ENCODE data around the gene MAGEA6. TPM values are rescaled to one million over a fixed set of nuclear protein-coding genes. Genes with fewer than 3 reads are reported as not detected.
"Not testable (repeated sequence)": the region's sequence is repeated elsewhere in the genome, so short reads cannot be mapped to it uniquely, and the experiment has no call there.

MAGEA6 gene
- total and polyA plus RNA-seq, 9 donors, result 0.06 to 0.10 TPM; not detected in 7

DNA sequence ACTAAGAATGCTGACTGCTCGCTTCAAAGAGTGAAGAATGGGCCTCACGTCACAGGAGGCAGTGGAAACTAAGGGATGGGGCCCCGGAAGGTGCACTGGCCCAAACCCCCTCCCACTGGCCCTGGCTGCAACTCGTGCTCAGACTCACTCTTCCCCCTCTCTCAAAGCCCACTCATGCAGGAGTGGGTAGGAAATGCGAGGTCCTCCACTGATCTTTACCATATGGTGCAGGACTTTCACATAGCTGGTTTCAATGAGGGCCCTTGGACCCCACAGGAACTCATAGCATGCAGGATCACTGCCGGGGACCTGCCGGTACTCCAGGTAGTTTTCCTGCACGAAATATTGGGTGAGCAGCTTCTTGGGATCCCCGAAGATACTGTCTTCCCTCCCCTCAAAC is 2.9 kb downstream of the MAGEA6 start:
- not testable (repeated sequence) for H3K27me3 ChIP-seq (ENCODE audit: control insufficient read depth, insufficient read depth, low read length); H3K36me3 ChIP-seq (ENCODE audit: control insufficient read depth, insufficient read depth, low read length); H3K9me3 ChIP-seq (replicated peaks; ENCODE audit: control insufficient read depth, low read depth, low read length); H3K4me3 ChIP-seq (ENCODE audit: low read length); H3K27ac ChIP-seq (ENCODE audit: low read length); H3K4me1 ChIP-seq (ENCODE audit: control insufficient read depth, insufficient read depth, low read length); DNase-seq
- 83% methylated on average over 1 of the region's 9 CpGs for WGBS (ENCODE audit: insufficient coverage)

DNA sequence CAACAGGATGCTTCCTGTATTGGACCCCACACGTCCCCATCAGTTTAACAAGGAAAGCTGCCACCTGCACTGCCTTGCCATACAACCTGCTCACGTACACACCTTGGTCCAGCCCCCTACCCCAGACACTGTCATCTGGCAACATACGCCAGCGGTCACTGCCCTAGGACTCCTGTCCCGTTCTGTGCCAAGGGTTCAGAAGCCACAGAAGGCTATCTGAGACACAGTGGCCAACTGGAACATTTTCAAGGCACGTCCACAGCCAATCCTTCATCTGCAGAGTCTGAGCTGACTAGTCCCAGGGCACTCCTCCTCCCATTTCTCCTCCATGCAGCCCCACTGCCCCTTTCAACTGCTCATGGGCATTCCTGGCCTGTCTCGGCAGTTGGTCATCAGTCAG is 7.9 kb downstream of the MAGEA6 start:
- not testable (repeated sequence) for H3K27me3 ChIP-seq (ENCODE audit: control insufficient read depth, insufficient read depth, low read length); H3K4me3 ChIP-seq (ENCODE audit: low read length); H3K4me1 ChIP-seq (ENCODE audit: control insufficient read depth, insufficient read depth, low read length); H3K36me3 ChIP-seq (ENCODE audit: control insufficient read depth, insufficient read depth, low read length); H3K27ac ChIP-seq (ENCODE audit: low read length); H3K9me3 ChIP-seq (replicated peaks; ENCODE audit: control insufficient read depth, low read depth, low read length); DNase-seq
- no CpG with 5 or more reads among the region's 7 CpGs for WGBS (ENCODE audit: insufficient coverage)

DNA sequence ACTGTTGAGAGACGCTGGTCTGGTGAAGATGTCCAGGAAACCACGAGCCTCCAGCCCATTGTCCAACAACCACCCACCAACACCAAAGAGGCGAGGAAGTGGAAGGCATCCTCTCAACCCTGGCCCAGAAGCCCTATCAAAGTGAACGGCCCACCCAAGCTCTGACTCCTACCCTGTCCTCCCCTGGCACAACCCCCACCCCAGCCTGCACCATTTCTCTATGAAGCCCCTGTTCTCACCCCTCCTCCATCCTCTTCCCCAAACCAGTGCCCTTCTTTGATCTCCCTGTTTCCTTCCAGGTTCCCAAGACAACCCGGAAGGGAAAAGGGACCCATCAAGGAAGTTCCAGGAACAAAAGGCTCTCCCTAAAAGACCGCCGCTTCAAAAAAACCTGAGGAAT is 9.9 kb downstream of the MAGEA6 start:
- not testable (repeated sequence) for H3K27me3 ChIP-seq (ENCODE audit: control insufficient read depth, insufficient read depth, low read length); H3K4me1 ChIP-seq (ENCODE audit: control insufficient read depth, insufficient read depth, low read length); DNase-seq; H3K9me3 ChIP-seq (replicated peaks; ENCODE audit: control insufficient read depth, low read depth, low read length); H3K4me3 ChIP-seq (ENCODE audit: low read length); H3K36me3 ChIP-seq (ENCODE audit: control insufficient read depth, insufficient read depth, low read length); H3K27ac ChIP-seq (ENCODE audit: low read length)
- WGBS (ENCODE audit: insufficient coverage), result no CpG with 5 or more reads among the region's 7 CpGs

DNA sequence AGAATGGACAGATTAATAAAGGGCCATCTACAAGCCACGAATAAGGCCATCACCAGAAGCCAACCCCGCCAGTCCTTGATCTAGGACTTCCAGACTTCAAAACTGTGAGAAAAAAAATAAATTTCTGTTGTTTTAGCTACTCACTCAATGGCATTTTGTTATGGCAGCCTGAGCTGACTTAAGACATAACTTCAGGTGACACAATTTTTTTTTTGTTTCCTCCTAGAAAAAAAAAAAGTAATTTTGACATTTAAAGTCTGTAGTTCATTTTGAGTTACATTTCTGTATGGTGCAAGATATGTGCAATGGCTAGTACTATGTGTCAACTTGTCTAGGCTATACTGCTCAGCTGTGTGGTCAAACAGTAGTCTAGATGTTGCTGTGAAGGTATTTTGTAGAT is 10.6 kb downstream of the MAGEA6 start, which contains the start of gene CSAG3:
CSAG3 (plus strand) TSS at position 301 of the 400 bp plus-strand sequence.
- H3K4me1 ChIP-seq (ENCODE audit: control insufficient read depth, insufficient read depth, low read length); H3K4me3 ChIP-seq (ENCODE audit: low read length); H3K27me3 ChIP-seq (ENCODE audit: control insufficient read depth, insufficient read depth, low read length); DNase-seq; H3K36me3 ChIP-seq (ENCODE audit: control insufficient read depth, insufficient read depth, low read length); H3K27ac ChIP-seq (ENCODE audit: low read length); H3K9me3 ChIP-seq (replicated peaks; ENCODE audit: control insufficient read depth, low read depth, low read length): not testable (repeated sequence)
- no CpG with 5 or more reads among the region's 2 CpGs for WGBS (ENCODE audit: insufficient coverage)

DNA sequence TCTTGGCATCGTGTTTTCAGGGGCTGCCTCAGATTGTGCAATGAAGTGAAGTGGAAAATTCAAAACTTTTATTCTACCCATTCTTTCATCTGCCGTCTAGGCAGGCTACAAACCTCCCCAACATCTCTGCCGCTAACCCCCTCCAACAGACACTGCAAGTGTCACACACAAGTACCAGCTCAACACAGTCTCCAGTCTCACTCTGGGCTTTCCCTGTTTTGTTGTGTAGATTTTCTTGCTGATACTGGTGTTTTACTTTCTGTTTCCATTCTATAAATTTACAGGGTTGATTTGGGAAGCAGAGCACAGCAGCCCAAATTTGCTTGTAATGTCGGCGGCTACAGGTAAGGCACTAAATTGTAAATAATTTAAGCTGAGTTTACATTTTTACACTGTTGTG is 14.6 kb downstream of the MAGEA6 start:
- H3K4me3 ChIP-seq (ENCODE audit: low read length); H3K4me1 ChIP-seq (ENCODE audit: control insufficient read depth, insufficient read depth, low read length); H3K9me3 ChIP-seq (replicated peaks; ENCODE audit: control insufficient read depth, low read depth, low read length); H3K27me3 ChIP-seq (ENCODE audit: control insufficient read depth, insufficient read depth, low read length); H3K27ac ChIP-seq (ENCODE audit: low read length); H3K36me3 ChIP-seq (ENCODE audit: control insufficient read depth, insufficient read depth, low read length); DNase-seq: not testable (repeated sequence)
- no CpG with 5 or more reads among the region's 5 CpGs for WGBS (ENCODE audit: insufficient coverage)

DNA sequence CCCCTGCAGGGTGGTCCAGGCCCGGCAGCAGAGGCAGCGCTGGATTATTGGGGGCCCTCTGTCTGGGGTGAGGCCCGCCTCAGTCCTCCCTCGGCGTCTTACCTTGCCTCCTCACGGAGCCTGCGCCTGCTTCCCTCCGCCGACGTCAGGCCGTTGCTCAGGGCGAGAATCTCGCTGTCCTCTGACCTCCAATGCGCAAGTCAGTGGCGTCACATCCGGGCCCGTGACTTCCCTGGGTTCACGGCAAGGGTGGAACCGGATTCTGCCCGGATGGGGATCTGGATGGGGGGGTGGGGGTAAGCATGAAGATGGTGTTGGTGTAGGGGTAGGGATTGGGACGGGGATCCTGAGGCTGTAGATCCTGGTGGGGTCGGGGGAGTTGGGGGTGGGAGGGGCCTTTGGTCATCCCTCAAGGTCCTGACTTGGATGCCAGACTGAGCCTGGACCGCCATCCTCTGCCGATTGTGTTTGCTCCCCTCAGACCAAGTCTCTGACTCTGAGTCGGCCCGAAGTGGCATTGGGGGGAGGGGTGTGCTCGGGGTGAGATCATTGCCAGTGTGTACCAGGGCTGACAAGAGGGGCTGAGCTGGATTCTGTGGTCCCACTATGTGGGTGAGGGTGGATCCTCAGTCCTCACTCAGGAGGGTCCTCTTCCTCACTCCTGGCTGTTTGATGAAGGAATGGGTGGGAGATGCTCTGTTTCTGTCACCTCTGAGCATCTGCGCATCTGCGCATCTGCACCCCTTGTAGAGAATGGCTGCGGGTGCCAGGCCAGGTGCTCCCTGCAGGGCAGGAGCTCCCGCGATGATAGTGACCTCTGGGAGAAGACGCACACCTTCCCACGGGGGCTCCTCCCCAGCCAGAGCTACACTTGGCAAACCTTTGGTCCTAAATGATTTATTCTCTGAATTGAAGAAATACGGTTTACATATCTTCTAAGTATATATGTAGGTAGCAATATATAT is 15.5 kb downstream of the MAGEA6 start, which contains the start of gene MAGEA2:
MAGEA2 (minus strand) TSS at position 157 of the 965 bp plus-strand sequence. CDS start 2,479 bp downstream, outside the sequence.
- no CpG with 5 or more reads among the region's 35 CpGs for whole genome bisulfite sequencing (ENCODE audit: insufficient coverage)
- not testable (repeated sequence) for H3K9me3 ChIP-seq (replicated peaks; ENCODE audit: control insufficient read depth, low read depth, low read length)

DNA sequence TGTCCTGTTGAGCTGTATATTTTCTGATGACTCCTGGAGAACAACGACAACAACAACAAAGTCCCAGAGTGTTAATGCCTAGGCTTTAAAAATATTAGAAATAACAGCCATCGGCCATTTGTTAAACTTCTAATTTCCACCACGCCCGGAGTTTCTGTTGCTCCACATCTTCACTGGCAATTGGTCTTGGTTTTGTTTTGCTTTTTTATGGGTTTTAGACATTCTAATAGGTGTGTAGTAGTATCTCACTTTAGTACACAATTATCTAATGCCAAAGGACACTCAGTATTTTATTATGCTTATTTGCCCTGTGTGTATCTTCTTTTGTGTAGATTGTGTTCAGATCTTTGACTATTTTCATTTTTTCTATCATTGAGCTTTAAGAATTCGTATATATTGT is 30.9 kb downstream of the MAGEA6 start:
- no CpG with 5 or more reads among the region's 5 CpGs for WGBS (ENCODE audit: insufficient coverage)
- H3K4me3 ChIP-seq (ENCODE audit: low read length), result no peak overlapping the region
- no peak for DNase-seq
- no peaks in the 10 kb centered on the region for H3K9me3 ChIP-seq (replicated peaks; ENCODE audit: control insufficient read depth, low read depth, low read length)
- H3K27me3 ChIP-seq (ENCODE audit: control insufficient read depth, insufficient read depth, low read length), result no peaks in the 10 kb centered on the region
- no peak overlapping the region for H3K27ac ChIP-seq (ENCODE audit: low read length)
- no peaks in the 10 kb centered on the region for H3K4me1 ChIP-seq (ENCODE audit: control insufficient read depth, insufficient read depth, low read length)
- H3K36me3 ChIP-seq (ENCODE audit: control insufficient read depth, insufficient read depth, low read length), result no peaks in the 10 kb centered on the region

More for the DNA sequence above, 15.5 kb downstream of the MAGEA6 start, which contains the start of gene MAGEA2:
- not testable (repeated sequence) for H3K27ac ChIP-seq (ENCODE audit: low read length); DNase-seq; H3K4me1 ChIP-seq (ENCODE audit: control insufficient read depth, insufficient read depth, low read length); H3K36me3 ChIP-seq (ENCODE audit: control insufficient read depth, insufficient read depth, low read length); H3K27me3 ChIP-seq (ENCODE audit: control insufficient read depth, insufficient read depth, low read length); H3K4me3 ChIP-seq (ENCODE audit: low read length)

DNA sequence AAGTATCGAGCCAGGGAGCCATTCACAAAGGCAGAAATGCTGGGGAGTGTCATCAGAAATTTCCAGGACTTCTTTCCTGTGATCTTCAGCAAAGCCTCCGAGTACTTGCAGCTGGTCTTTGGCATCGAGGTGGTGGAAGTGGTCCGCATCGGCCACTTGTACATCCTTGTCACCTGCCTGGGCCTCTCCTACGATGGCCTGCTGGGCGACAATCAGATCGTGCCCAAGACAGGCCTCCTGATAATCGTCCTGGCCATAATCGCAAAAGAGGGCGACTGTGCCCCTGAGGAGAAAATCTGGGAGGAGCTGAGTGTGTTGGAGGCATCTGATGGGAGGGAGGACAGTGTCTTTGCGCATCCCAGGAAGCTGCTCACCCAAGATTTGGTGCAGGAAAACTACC is 33.0 kb downstream of the MAGEA6 start:
- WGBS (ENCODE audit: insufficient coverage), result 79% methylated on average over 7 of the region's 12 CpGs
- not testable (repeated sequence) for DNase-seq; H3K36me3 ChIP-seq (ENCODE audit: control insufficient read depth, insufficient read depth, low read length); H3K4me1 ChIP-seq (ENCODE audit: control insufficient read depth, insufficient read depth, low read length); H3K9me3 ChIP-seq (replicated peaks; ENCODE audit: control insufficient read depth, low read depth, low read length); H3K27me3 ChIP-seq (ENCODE audit: control insufficient read depth, insufficient read depth, low read length); H3K4me3 ChIP-seq (ENCODE audit: low read length); H3K27ac ChIP-seq (ENCODE audit: low read length)

DNA sequence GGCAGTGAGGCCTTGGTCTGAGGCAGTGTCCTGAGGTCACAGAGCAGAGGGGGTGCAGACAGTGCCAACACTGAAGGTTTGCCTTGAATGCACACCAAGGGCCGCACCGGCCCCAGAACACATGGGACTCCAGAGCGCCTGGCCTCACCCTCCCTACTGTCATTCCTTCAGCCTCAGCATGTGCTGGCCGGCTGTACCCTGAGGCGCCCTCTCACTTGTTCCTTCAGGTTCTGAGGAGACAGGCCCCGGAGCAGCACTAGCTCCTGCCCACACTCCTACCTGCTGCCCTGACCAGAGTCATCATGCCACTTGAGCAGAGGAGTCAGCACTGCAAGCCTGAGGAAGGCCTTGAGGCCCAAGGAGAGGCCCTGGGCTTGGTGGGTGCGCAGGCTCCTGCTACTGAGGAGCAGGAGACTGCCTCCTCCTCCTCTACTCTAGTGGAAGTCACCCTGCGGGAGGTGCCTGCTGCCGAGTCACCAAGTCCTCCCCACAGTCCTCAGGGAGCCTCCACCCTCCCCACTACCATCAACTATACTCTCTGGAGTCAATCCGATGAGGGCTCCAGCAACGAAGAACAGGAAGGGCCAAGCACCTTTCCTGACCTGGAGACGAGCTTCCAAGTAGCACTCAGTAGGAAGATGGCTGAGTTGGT is 33.5 kb downstream of the MAGEA6 start:
- Histone ChIP-seq H3K4me1 (ENCODE audit: control insufficient read depth, insufficient read depth, low read length) (no peaks in the 10 kb centered on the region), H3K36me3 (ENCODE audit: control insufficient read depth, insufficient read depth, low read length) (no peaks in the 10 kb centered on the region), H3K4me3 (ENCODE audit: low read length) (no peak overlapping the region), H3K27ac (ENCODE audit: low read length) (no peak overlapping the region), H3K27me3 (ENCODE audit: control insufficient read depth, insufficient read depth, low read length) (no peaks in the 10 kb centered on the region), H3K9me3 (replicated peaks; ENCODE audit: control insufficient read depth, low read depth, low read length) (no peaks in the 10 kb centered on the region)
- 80% methylated on average over 12 of the region's 12 CpGs for WGBS (ENCODE audit: insufficient coverage)
- DNase-seq, result no peak

DNA sequence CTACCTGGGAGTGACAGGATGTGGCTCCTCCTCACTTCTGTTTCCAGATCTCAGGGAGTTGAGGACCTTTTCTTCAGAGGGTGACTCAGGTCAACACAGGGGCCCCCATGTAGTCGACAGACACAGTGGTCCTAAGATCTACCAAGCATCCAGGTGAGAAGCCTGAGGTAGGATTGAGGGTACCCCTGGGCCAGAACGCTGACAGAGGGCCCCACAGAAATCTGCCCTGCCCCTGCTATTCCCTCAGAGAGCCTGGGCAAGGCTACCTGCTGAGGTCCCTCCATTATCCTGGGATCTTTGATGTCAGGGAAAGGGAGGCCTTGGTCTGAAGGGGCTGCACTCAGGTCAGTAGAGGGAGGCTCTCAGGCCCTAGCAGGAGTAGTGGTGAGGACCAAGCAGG is 34.4 kb downstream of the MAGEA6 start:
- Histone ChIP-seq H3K4me1 (ENCODE audit: control insufficient read depth, insufficient read depth, low read length) (no peaks in the 10 kb centered on the region), H3K9me3 (replicated peaks; ENCODE audit: control insufficient read depth, low read depth, low read length) (no peaks in the 10 kb centered on the region)
- no CpG with 5 or more reads among the region's 2 CpGs for WGBS (ENCODE audit: insufficient coverage)

More for the DNA sequence above, 34.4 kb downstream of the MAGEA6 start:
- no peak overlapping the region for H3K27ac ChIP-seq (ENCODE audit: low read length)
- no peak for DNase-seq
- no peaks in the 10 kb centered on the region for H3K36me3 ChIP-seq (ENCODE audit: control insufficient read depth, insufficient read depth, low read length)
- no peak overlapping the region for H3K4me3 ChIP-seq (ENCODE audit: low read length)
- H3K27me3 ChIP-seq (ENCODE audit: control insufficient read depth, insufficient read depth, low read length), result no peaks in the 10 kb centered on the region

All from muscle of leg (tissue), 11 donors.